HepG2 (cell line): ENCODE results near the gene HYOU1. TPM values are rescaled to one million over a fixed set of nuclear protein-coding genes. Genes with fewer than 3 reads are reported as not detected.

Experiments
- HNF1B ChIP-seq: sonication (generic); formaldehyde crosslinking; IDR thresholded peaks from 2 replicates; pipeline ENCODE4 v1.5.1; 2020; ENCODE audit warnings: mild to moderate bottlenecking, moderate library complexity, missing genetic modification reagents
- MAF1 ChIP-seq: sonication (generic); formaldehyde crosslinking; IDR thresholded peaks from 2 replicates; pipeline ENCODE4 v1.5.0; 2020; ENCODE audit warnings: missing genetic modification reagents, borderline replicate concordance
- MBNL3 ChIP-seq: fragments of 250-450 bp; sonication (Bioruptor Pico); conservative IDR thresholded peaks from 2 replicates; pipeline ENCODE4 v1.8.0; 2022; ENCODE audit warnings: mild to moderate bottlenecking, inconsistent platforms
- PCBP2 ChIP-seq: fragments of 200-400 bp; formaldehyde crosslinking; optimal IDR thresholded peaks from 2 replicates; pipeline ENCODE3; 2018; ENCODE audit warnings: low read length, low read depth; ENCODE audit not compliant: poor library complexity, severe bottlenecking
- REL ChIP-seq: sonication (generic); formaldehyde crosslinking; conservative IDR thresholded peaks from 2 replicates; pipeline ENCODE4 v1.8.0; 2022; ENCODE audit warnings: mild to moderate bottlenecking, missing genetic modification reagents, moderate library complexity
- REST ChIP-seq, 2 experiments: IDR thresholded peaks; 2 replicates each; pipeline ENCODE4 v1.6.1; 2011 to 2012; ENCODE audit warnings: low read length in 2 of 2, borderline replicate concordance in 1 of 2, low read depth in 1 of 2, mild to moderate bottlenecking in 1 of 2, moderate library complexity in 1 of 2
- ZFP91 ChIP-seq: sonication (generic); formaldehyde crosslinking; IDR thresholded peaks from 2 replicates; pipeline ENCODE4 v1.9.0; 2022; ENCODE audit warnings: missing genetic modification reagents, mild to moderate bottlenecking, borderline replicate concordance
- ZNF230 ChIP-seq: sonication (generic); formaldehyde crosslinking; IDR thresholded peaks from 2 replicates; pipeline ENCODE4 v1.4.0; 2020; ENCODE audit warnings: mild to moderate bottlenecking, missing genetic modification reagents
- ZNF326 ChIP-seq: sonication (generic); formaldehyde crosslinking; IDR thresholded peaks from 2 replicates; pipeline ENCODE4 v1.4.0; 2020; ENCODE audit warnings: missing genetic modification reagents, borderline replicate concordance
- ZNF607 ChIP-seq: sonication (generic); formaldehyde crosslinking; IDR thresholded peaks from 2 replicates; pipeline ENCODE4 v1.5.1; 2020; ENCODE audit warnings: missing genetic modification reagents, mild to moderate bottlenecking, borderline replicate concordance
- ZNF646 ChIP-seq: sonication (generic); formaldehyde crosslinking; IDR thresholded peaks from 2 replicates; pipeline ENCODE4 v1.9.0; 2021; ENCODE audit warnings: mild to moderate bottlenecking, missing genetic modification reagents
- polyA plus RNA-seq, 8 experiments: library from polyadenylated mRNA; depleted of rRNA in 3 of 8; stranded (reverse) in 7 of 8; unstranded in 1 of 8; fragments of >200 nt; fragmentation: Illumina TruSeq in 4 of 8; extraction: Trizol in 4 of 8; gene quantifications; 2 replicates each; pipeline versions ENCODE4 v1.2.1 to v1.2.3, GENCODE V29; 2011 to 2016; ENCODE audit warnings: low read depth in 4 of 8, missing spikeins in 1 of 8, mixed read lengths in 1 of 8; ENCODE audit not compliant: insufficient read depth in 1 of 8
- total RNA-seq, 5 experiments: library from RNA; depleted of rRNA; stranded (reverse); fragments of >200 nt; fragmentation: Illumina TruSeq; extraction: Trizol; gene quantifications; 2 replicates each; pipeline ENCODE4 v1.2.3, GENCODE V29; 2016; ENCODE audit warnings: low read depth in 1 of 5

Gene HYOU1
- total and polyA plus RNA-seq, 2 of the 13 experiments (the other 11 are each of a cell fraction or from before 2014, with no cell fraction given) = 127 to 155 TPM

DNA sequence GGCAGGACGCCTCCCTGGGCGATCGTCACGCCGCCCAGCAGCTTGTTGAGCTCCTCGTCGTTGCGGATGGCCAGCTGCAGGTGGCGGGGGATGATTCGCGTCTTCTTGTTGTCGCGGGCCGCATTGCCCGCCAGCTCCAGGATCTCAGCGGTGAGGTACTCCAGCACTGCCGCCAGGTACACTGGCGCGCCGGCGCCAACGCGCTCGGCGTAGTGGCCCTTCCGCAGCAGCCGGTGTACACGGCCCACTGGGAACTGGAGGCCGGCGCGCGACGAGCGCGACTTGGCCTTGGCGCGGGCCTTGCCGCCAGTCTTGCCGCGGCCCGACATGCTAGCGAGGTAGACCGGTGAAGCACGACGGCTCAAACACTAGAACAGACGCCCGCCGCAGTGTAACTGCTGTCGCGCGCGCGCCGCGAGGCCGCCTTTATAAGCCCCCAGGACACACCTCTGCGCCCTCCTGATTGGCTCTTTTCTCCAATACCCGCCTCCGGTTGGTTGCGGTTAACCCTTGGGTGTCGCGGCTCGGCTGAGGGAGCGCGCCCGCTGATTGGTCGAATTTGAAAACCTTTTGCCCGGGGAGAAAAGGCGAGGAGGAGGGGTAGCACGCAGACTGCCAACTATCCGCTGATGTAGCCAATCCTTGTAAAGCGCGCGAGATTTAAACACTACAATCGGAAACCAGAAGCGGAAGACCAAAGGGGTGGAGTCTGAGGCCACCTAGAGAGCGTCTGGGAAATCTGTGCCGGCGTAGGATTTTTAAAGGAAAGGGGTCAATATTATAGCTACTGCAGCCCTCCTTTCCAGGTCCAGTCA, 38.3 kb upstream of the HYOU1 start (continued):
- TF ChIP-seq REST (IDR thresholded peaks at IDR 0.05; ENCODE audit: borderline replicate concordance in 1 of 2, low read depth in 1 of 2, low read length in 2 of 2) (peak in 1 of 2 experiments; percentile 83; a peak in 1 of 4 replicates), HNF1B (CRISPR knock-in tag) (peak; percentile 91), ZNF607 (CRISPR knock-in tag) (peak; percentile 94), REL (CRISPR knock-in tag) (peak; percentile 94), MAF1 (CRISPR knock-in tag) (0 out of 2 replicates have a peak, but pooled peaks have one; percentile 53), ZNF646 (no peak), ZFP91 (CRISPR knock-in tag) (peak; percentile 97; the same call in 1 of the 2 replicates), ZNF230 (CRISPR knock-in tag) (peak; percentile 89; the same call in 1 of the 2 replicates), MBNL3 (CRISPR knock-in tag) (no peak), ZNF326 (CRISPR knock-in tag) (no peak), PCBP2 (no peak)
